ENCODE measurements around the gene PHLDB3.
A peak's percentile ranks its signal among the peaks of the same experiment; 100 is the strongest.
"Not testable (repeated sequence)": the region's sequence is repeated elsewhere in the genome, so short reads cannot be mapped to it uniquely, and the experiment has no call there.

Gene PHLDB3

GRCh38 chr19:43527860-43528622 is 23.5 kb upstream of the PHLDB3 start:
- ATAC-seq (no peak), DNase-seq (no peak)

- peak; percentile 84 for ATAC-seq
Measured at GRCh38 chr19:43526884-43527859, 22.6 kb upstream of the PHLDB3 start, which contains the start of gene ETHE1. TSS of gene ETHE1 (minus strand) at chr19:43527201. CDS start at chr19:43527177, 24 bp downstream.

GRCh38 chr19:43525836-43526771 is 21.6 kb upstream of the PHLDB3 start:
- DNase-seq (peak; percentile 37), ATAC-seq (no peak)

More at GRCh38 chr19:43526884-43527859, 22.6 kb upstream of the PHLDB3 start, which contains the start of gene ETHE1:
- DNase-seq, result peak; percentile 88

GRCh38 chr19:43524922-43525835 is 20.6 kb upstream of the PHLDB3 start:
- peak; percentile 67 for ATAC-seq
- peak; percentile 37 for DNase-seq

GRCh38 chr19:43523696-43524095 is 19.1 kb upstream of the PHLDB3 start:
- not testable (repeated sequence) for ATAC-seq, DNase-seq

- DNase-seq (no peak), ATAC-seq (no peak)
Measured at GRCh38 chr19:43522929-43523328, 18.4 kb upstream of the PHLDB3 start.

- peak; percentile 87 for DNase-seq
- peak; percentile 84 for ATAC-seq
Measured at GRCh38 chr19:43519436-43520088, 15.0 kb upstream of the PHLDB3 start.

GRCh38 chr19:43518051-43518450 is 13.5 kb upstream of the PHLDB3 start:
- ATAC-seq, result no peak
- no peak for DNase-seq

- DNase-seq, ATAC-seq: not testable (repeated sequence)
Measured at GRCh38 chr19:43512399-43512798, 7.9 kb upstream of the PHLDB3 start.

- DNase-seq (no peak), ATAC-seq (no peak)
Measured at GRCh38 chr19:43511324-43511723, 6.8 kb upstream of the PHLDB3 start.

GRCh38 chr19:43510713-43511112 is 6.2 kb upstream of the PHLDB3 start:
- DNase-seq, result no peak
- no peak for ATAC-seq

GRCh38 chr19:43507880-43508279 is 3.3 kb upstream of the PHLDB3 start:
- no peak for DNase-seq
- no peak for ATAC-seq

GRCh38 chr19:43506629-43507028 is 2.1 kb upstream of the PHLDB3 start:
- DNase-seq, result no peak
- ATAC-seq, result no peak

- DNase-seq (no peak), ATAC-seq (no peak)
Measured at GRCh38 chr19:43505941-43506340, 1.4 kb upstream of the PHLDB3 start.

GRCh38 chr19:43505186-43505456 is 575 bp upstream of the PHLDB3 start:
- ATAC-seq (no peak), DNase-seq (no peak)

- peak; percentile 95 for ATAC-seq
- DNase-seq, result peak; percentile 99
Measured at GRCh38 chr19:43503501-43504425, 783 bp downstream of the PHLDB3 start.

- no peak for ATAC-seq
- DNase-seq, result no peak
Measured at GRCh38 chr19:43502419-43502976, 2.0 kb downstream of the PHLDB3 start.

- no peak for ATAC-seq
- no peak for DNase-seq
Measured at GRCh38 chr19:43501661-43502418, 2.7 kb downstream of the PHLDB3 start.

Data from stimulated activated naive CD8-positive, alpha-beta T cell treated with anti-CD3 and anti-CD28 coated beads, Interleukin-15, Interleukin-2, amounts not matched to agents 100 U/mL and 50 U/mL, for 24 hours (primary cell).